Trophoblast cell (in vitro differentiated cells and primary cell): Measurements from ENCODE around the gene RPRD1A.

Experiments used
- DNase-seq, 2 donors: peaks; one replicate each; pipeline ENCODE4 v3.0.0-alpha.2; 2016
- H2AFZ ChIP-seq: 2 replicates; pipeline ENCODE4 v1.6.1; 2013; ENCODE audit warnings: low read length, moderate library complexity, mild to moderate bottlenecking; ENCODE audit not compliant: insufficient read depth, poor library complexity
- H2AK5ac ChIP-seq: 2 replicates; pipeline ENCODE4 v1.6.1; 2013; ENCODE audit warnings: mild to moderate bottlenecking, low read length
- H2BK120ac ChIP-seq: 2 replicates; pipeline ENCODE4 v1.6.1; 2013; ENCODE audit warnings: low read length, mild to moderate bottlenecking, moderate library complexity; ENCODE audit not compliant: insufficient read depth, poor library complexity
- H2BK12ac ChIP-seq: 2 replicates; pipeline ENCODE4 v1.6.1; 2013; ENCODE audit warnings: mild to moderate bottlenecking, low read length, moderate library complexity
- H2BK5ac ChIP-seq: 2 replicates; pipeline ENCODE4 v1.6.1; 2013; ENCODE audit warnings: low read length, low read depth, moderate library complexity, mild to moderate bottlenecking; ENCODE audit not compliant: poor library complexity
- H3K14ac ChIP-seq: 2 replicates; pipeline ENCODE4 v1.6.1; 2013; ENCODE audit warnings: mild to moderate bottlenecking, low read length
- H3K18ac ChIP-seq: 2 replicates; pipeline ENCODE4 v1.6.1; 2013; ENCODE audit warnings: mild to moderate bottlenecking, low read length
- H3K23ac ChIP-seq: 2 replicates; pipeline ENCODE4 v1.6.1; 2013; ENCODE audit warnings: low read length
- H3K27ac ChIP-seq: 2 replicates; pipeline ENCODE4 v1.5.1; 2013; ENCODE audit warnings: low read depth, mild to moderate bottlenecking, inconsistent platforms, low read length, moderate library complexity
- H3K27me3 ChIP-seq: 2 replicates; pipeline ENCODE4 v1.6.1; 2013; ENCODE audit warnings: inconsistent platforms, mild to moderate bottlenecking, low read length, moderate library complexity; ENCODE audit not compliant: insufficient read depth
- H3K36me3 ChIP-seq, 2 experiments: 1 replicate in 1 of 2; 2 replicates in 1 of 2; pipeline ENCODE4 v1.6.1; 2013; ENCODE audit warnings: low read length in 2 of 2, mild to moderate bottlenecking in 2 of 2, moderate library complexity in 1 of 2; ENCODE audit not compliant: insufficient read depth in 2 of 2, control insufficient read depth in 1 of 2
- H3K4ac ChIP-seq: 2 replicates; pipeline ENCODE4 v1.6.1; 2013; ENCODE audit warnings: low read depth, mild to moderate bottlenecking, low read length, moderate library complexity
- H3K4me1 ChIP-seq, 2 experiments: 1 replicate in 1 of 2; 2 replicates in 1 of 2; pipeline ENCODE4 v1.6.1; 2013; ENCODE audit warnings: low read length in 2 of 2, mild to moderate bottlenecking in 2 of 2, moderate library complexity in 1 of 2; ENCODE audit not compliant: insufficient read depth in 2 of 2, control insufficient read depth in 1 of 2
- H3K4me2 ChIP-seq: 2 replicates; pipeline ENCODE4 v1.6.1; 2013; ENCODE audit warnings: inconsistent platforms, mild to moderate bottlenecking, low read length, moderate library complexity
- H3K4me3 ChIP-seq: 2 replicates; pipeline ENCODE4 v1.5.1; 2013; ENCODE audit warnings: mild to moderate bottlenecking, low read depth, low read length, inconsistent platforms
- H3K79me1 ChIP-seq: one replicate; pipeline ENCODE4 v1.6.1; 2013; ENCODE audit warnings: low read length
- H3K79me2 ChIP-seq: 2 replicates; pipeline ENCODE4 v1.6.1; 2013; ENCODE audit warnings: low read length, mild to moderate bottlenecking; ENCODE audit not compliant: control insufficient read depth, insufficient read depth, poor library complexity
- H3K9ac ChIP-seq: 2 replicates; pipeline ENCODE4 v1.6.1; 2013; ENCODE audit warnings: mild to moderate bottlenecking, low read length
- H3K9me3 ChIP-seq: 2 replicates; pipeline ENCODE4 v1.6.1; 2013; ENCODE audit warnings: low read depth, mild to moderate bottlenecking, control low read depth, inconsistent platforms, low read length; ENCODE audit not compliant: insufficient read depth
- H4K12ac ChIP-seq: 2 replicates; pipeline ENCODE4 v1.6.1; 2013; ENCODE audit warnings: low read depth, mild to moderate bottlenecking, low read length, moderate library complexity
- H4K8ac ChIP-seq: 2 replicates; pipeline ENCODE4 v1.6.1; 2013; ENCODE audit warnings: low read depth, mild to moderate bottlenecking, low read length, moderate library complexity
- H4K91ac ChIP-seq: one replicate; pipeline ENCODE4 v1.6.1; 2013; ENCODE audit warnings: low read depth, mild to moderate bottlenecking, low read length, moderate library complexity
- WGBS: extraction: QIAGEN DNeasy Blood & Tissue Kit; methylation state at CpG from one replicate; pipeline ENCODE4 v1.1.7; 2013; ENCODE audit warnings: missing lambda C conversion rate; ENCODE audit not compliant: insufficient read length, insufficient coverage; ENCODE audit errors: extremely low coverage; 5-methylcytosine and 5-hydroxymethylcytosine counted together

The RPRD1A gene

GRCh38 chr18:36020174-36020711 is 47.1 kb downstream of the RPRD1A start:
- Histone ChIP-seq H2BK5ac (no peak overlapping the region), H3K4me3 (no peak overlapping the region), H3K4ac (no peak overlapping the region), H3K4me2 (no peak overlapping the region), H3K18ac (no peak overlapping the region), H4K12ac (no peak overlapping the region), H2BK12ac (no peak overlapping the region), H3K4me1 (no peaks in the 10 kb centered on the region), H3K27me3 (no peaks in the 10 kb centered on the region), H3K9me3 (no peaks in the 10 kb centered on the region), H3K79me1 (no peaks in the 10 kb centered on the region), H4K8ac (no peak overlapping the region), H3K14ac (no peak overlapping the region), H4K91ac (no peak overlapping the region), H3K27ac (no peak overlapping the region), H2BK120ac (no peak overlapping the region), H2AFZ (no peak overlapping the region), H3K79me2 (no peaks in the 10 kb centered on the region), H3K9ac (no peak overlapping the region), H3K36me3 (no peaks in the 10 kb centered on the region), H3K23ac (no peak overlapping the region), H2AK5ac (no peak overlapping the region)
- WGBS, result no CpG with 5 or more reads among the region's 3 CpGs
- DNase-seq, result peak in 1 of 2 donors; percentile 40

- H3K14ac ChIP-seq, result no peak overlapping the region
- WGBS, result no CpG with 5 or more reads among the region's 2 CpGs
These were observed 50.1 kb downstream of the RPRD1A start for GRCh38 chr18:36017232-36017631.

GRCh38 chr18:36015629-36016028 is 51.7 kb downstream of the RPRD1A start:
- Histone ChIP-seq H3K4me1 (no peaks in the 10 kb centered on the region), H4K8ac (no peak overlapping the region), H2AFZ (no peak overlapping the region), H3K36me3 (no peaks in the 10 kb centered on the region), H3K27me3 (no peaks in the 10 kb centered on the region), H3K27ac (no peak overlapping the region), H2AK5ac (no peak overlapping the region), H4K91ac (no peak overlapping the region), H3K79me2 (no peaks in the 10 kb centered on the region), H2BK12ac (no peak overlapping the region), H3K23ac (no peak overlapping the region), H3K4ac (no peak overlapping the region), H3K4me3 (no peak overlapping the region), H3K4me2 (no peak overlapping the region), H3K18ac (no peak overlapping the region), H2BK5ac (no peak overlapping the region), H2BK120ac (no peak overlapping the region), H3K79me1 (no peaks in the 10 kb centered on the region), H4K12ac (no peak overlapping the region), H3K14ac (no peak overlapping the region), H3K9ac (no peak overlapping the region), H3K9me3 (no peaks in the 10 kb centered on the region)
- WGBS, result no CpG with 5 or more reads among the region's 3 CpGs
- DNase-seq, result no peak

More at GRCh38 chr18:36017232-36017631, 50.1 kb downstream of the RPRD1A start:
- H3K4me2 ChIP-seq, result no peak overlapping the region
- H3K23ac ChIP-seq, result no peak overlapping the region
- no peak overlapping the region for H2BK12ac ChIP-seq
- H2AFZ ChIP-seq, result no peak overlapping the region
- no peaks in the 10 kb centered on the region for H3K79me2 ChIP-seq
- no peak overlapping the region for H3K18ac ChIP-seq
- no peaks in the 10 kb centered on the region for H3K27me3 ChIP-seq
- H3K79me1 ChIP-seq, result no peaks in the 10 kb centered on the region
- H4K12ac ChIP-seq, result no peak overlapping the region
- H3K4me1 ChIP-seq, result no peaks in the 10 kb centered on the region
- no peak for DNase-seq
- no peak overlapping the region for H3K4me3 ChIP-seq
- H4K8ac ChIP-seq, result no peak overlapping the region
- H3K9me3 ChIP-seq, result no peaks in the 10 kb centered on the region
- H4K91ac ChIP-seq, result no peak overlapping the region
- H3K36me3 ChIP-seq, result no peaks in the 10 kb centered on the region
- no peak overlapping the region for H3K27ac ChIP-seq
- H2BK120ac ChIP-seq, result no peak overlapping the region
- H2BK5ac ChIP-seq, result no peak overlapping the region
- no peak overlapping the region for H3K9ac ChIP-seq
- no peak overlapping the region for H2AK5ac ChIP-seq
- no peak overlapping the region for H3K4ac ChIP-seq

- no peaks in the 10 kb centered on the region for H3K79me1 ChIP-seq
- H3K4me1 ChIP-seq, result no peaks in the 10 kb centered on the region
- no peaks in the 10 kb centered on the region for H3K9me3 ChIP-seq
- H3K4me2 ChIP-seq, result no peak overlapping the region
- no peak overlapping the region for H2BK120ac ChIP-seq
- no peak overlapping the region for H3K23ac ChIP-seq
- no peak overlapping the region for H2BK12ac ChIP-seq
- no CpG with 5 or more reads among the region's 2 CpGs for WGBS
- H3K4ac ChIP-seq, result no peak overlapping the region
- no peak overlapping the region for H3K14ac ChIP-seq
- H2AK5ac ChIP-seq, result no peak overlapping the region
- no peak overlapping the region for H4K91ac ChIP-seq
- H2AFZ ChIP-seq, result no peak overlapping the region
- no peaks in the 10 kb centered on the region for H3K36me3 ChIP-seq
- no peak overlapping the region for H3K9ac ChIP-seq
- no peak overlapping the region for H4K8ac ChIP-seq
- no peak for DNase-seq
- no peaks in the 10 kb centered on the region for H3K27me3 ChIP-seq
- no peak overlapping the region for H3K4me3 ChIP-seq
- H3K27ac ChIP-seq, result no peak overlapping the region
- H2BK5ac ChIP-seq, result no peak overlapping the region
- H3K18ac ChIP-seq, result no peak overlapping the region
- H4K12ac ChIP-seq, result no peak overlapping the region
- H3K79me2 ChIP-seq, result no peaks in the 10 kb centered on the region
These were observed 54.5 kb downstream of the RPRD1A start for GRCh38 chr18:36012891-36013290.
